Loucy (cell line): ENCODE results near the gene MOB1B.

Experiments used
- H2AFZ ChIP-seq: fragments of 200-600 bp; sonication (generic); 2 replicates; pipeline ENCODE4 v1.6.0; 2016; ENCODE audit warnings: antibody characterized with exemption, mild to moderate bottlenecking, low read length, moderate library complexity
- H3F3A ChIP-seq: fragments of 200-600 bp; 2 replicates; pipeline ENCODE4 v1.6.0; 2016; ENCODE audit warnings: antibody characterized with exemption, low read depth, mild to moderate bottlenecking
- H3K27me3 ChIP-seq: fragments of 200-600 bp; sonication (generic); 2 replicates; pipeline ENCODE4 v1.6.1; 2014; ENCODE audit warnings: low read length, mild to moderate bottlenecking; ENCODE audit not compliant: insufficient read depth, poor library complexity, severe bottlenecking
- H3K36me3 ChIP-seq: fragments of 200-600 bp; sonication (generic); 2 replicates; pipeline ENCODE4 v1.6.1; 2016; ENCODE audit warnings: low read length; ENCODE audit not compliant: insufficient read depth
- H3K4me1 ChIP-seq: fragments of 200-600 bp; sonication (generic); 2 replicates; pipeline ENCODE4 v1.5.1; 2014; ENCODE audit warnings: low read length, mild to moderate bottlenecking; ENCODE audit not compliant: insufficient read depth, poor library complexity, severe bottlenecking
- H3K4me2 ChIP-seq: fragments of 200-600 bp; sonication (generic); 2 replicates; pipeline ENCODE4 v1.6.0; 2014; ENCODE audit warnings: antibody characterized with exemption, low read length, low read depth, mild to moderate bottlenecking; ENCODE audit not compliant: poor library complexity, severe bottlenecking
- H3K4me3 ChIP-seq: fragments of 200-600 bp; sonication (generic); 2 replicates; pipeline ENCODE4 v1.5.1; 2014; ENCODE audit warnings: low read length, mild to moderate bottlenecking, mixed read lengths; ENCODE audit not compliant: poor library complexity, severe bottlenecking
- H3K79me2 ChIP-seq: fragments of 200-600 bp; sonication (generic); 2 replicates; pipeline ENCODE4 v1.6.1; 2014; ENCODE audit warnings: low read length; ENCODE audit not compliant: insufficient read depth
- H3K9ac ChIP-seq: fragments of 200-600 bp; sonication (generic); 2 replicates; pipeline ENCODE4 v1.6.0; 2014; ENCODE audit warnings: mild to moderate bottlenecking, low read depth, low read length, moderate library complexity; ENCODE audit not compliant: poor library complexity, severe bottlenecking
- H3K9me2 ChIP-seq: fragments of 200-600 bp; sonication (generic); replicated peaks from 2 replicates; pipeline ENCODE4 v1.6.1; 2016; ENCODE audit warnings: low read depth, low read length, mixed read lengths
- H3K9me3 ChIP-seq: fragments of 200-600 bp; sonication (generic); 2 replicates; pipeline ENCODE4 v1.6.1; 2014; ENCODE audit warnings: mild to moderate bottlenecking, antibody characterized with exemption, low read length, low read depth; ENCODE audit not compliant: insufficient read depth
- H4K20me1 ChIP-seq: fragments of 200-600 bp; sonication (generic); 2 replicates; pipeline ENCODE4 v1.6.0; 2014; ENCODE audit warnings: antibody characterized with exemption, low read length, mild to moderate bottlenecking; ENCODE audit not compliant: insufficient read depth, poor library complexity, severe bottlenecking
- EZH2phosphoT487 ChIP-seq: fragments of 200-600 bp; IDR thresholded peaks from 2 replicates; pipeline ENCODE4 v1.6.1; 2018; ENCODE audit warnings: antibody characterized with exemption, mild to moderate bottlenecking, moderate library complexity, borderline replicate concordance
- TF ChIP-seq, protein P1 (sequence below): fragments of 200-600 bp; sonication (generic); conservative IDR thresholded peaks from 2 replicates; pipeline ENCODE4 v1.5.1; 2014; ENCODE audit warnings: mild to moderate bottlenecking, antibody characterized with exemption, low read length

Gene MOB1B

DNA sequence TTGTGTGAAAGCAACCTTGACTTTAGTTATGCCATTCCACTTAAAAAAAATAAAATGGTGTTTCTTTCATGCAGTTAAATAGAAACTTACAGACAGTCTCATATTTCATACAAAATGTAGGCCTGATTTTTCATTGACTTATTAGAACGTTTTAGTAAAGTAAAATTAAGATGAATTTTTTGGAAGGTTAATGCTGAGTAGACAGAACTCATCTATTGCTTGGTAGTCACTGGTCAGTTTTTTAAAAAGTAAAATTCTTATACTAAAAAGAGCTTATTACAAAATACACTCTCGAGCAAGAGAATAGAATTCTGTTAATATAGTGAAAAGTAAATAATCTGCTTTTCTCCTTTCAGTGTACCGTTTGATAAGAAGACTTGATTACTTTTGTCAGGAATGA, 21.4 kb upstream of the MOB1B start:
- Histone ChIP-seq H3K9ac (no peak overlapping the region), H3K4me2 (no peak overlapping the region), H3K4me1 (no peaks in the 10 kb centered on the region), H4K20me1 (no peaks in the 10 kb centered on the region), H3F3A (no peaks in the 10 kb centered on the region), H3K79me2 (no peaks in the 10 kb centered on the region), H3K27me3 (no peaks in the 10 kb centered on the region), H3K4me3 (no peak overlapping the region), H3K36me3 (no peaks in the 10 kb centered on the region), H3K9me3 (no peaks in the 10 kb centered on the region), H3K9me2 (no peaks in the 10 kb centered on the region), H2AFZ (no peak overlapping the region)
- TF ChIP-seq EZH2phosphoT487, result no peak
- TF ChIP-seq, protein P1, sequence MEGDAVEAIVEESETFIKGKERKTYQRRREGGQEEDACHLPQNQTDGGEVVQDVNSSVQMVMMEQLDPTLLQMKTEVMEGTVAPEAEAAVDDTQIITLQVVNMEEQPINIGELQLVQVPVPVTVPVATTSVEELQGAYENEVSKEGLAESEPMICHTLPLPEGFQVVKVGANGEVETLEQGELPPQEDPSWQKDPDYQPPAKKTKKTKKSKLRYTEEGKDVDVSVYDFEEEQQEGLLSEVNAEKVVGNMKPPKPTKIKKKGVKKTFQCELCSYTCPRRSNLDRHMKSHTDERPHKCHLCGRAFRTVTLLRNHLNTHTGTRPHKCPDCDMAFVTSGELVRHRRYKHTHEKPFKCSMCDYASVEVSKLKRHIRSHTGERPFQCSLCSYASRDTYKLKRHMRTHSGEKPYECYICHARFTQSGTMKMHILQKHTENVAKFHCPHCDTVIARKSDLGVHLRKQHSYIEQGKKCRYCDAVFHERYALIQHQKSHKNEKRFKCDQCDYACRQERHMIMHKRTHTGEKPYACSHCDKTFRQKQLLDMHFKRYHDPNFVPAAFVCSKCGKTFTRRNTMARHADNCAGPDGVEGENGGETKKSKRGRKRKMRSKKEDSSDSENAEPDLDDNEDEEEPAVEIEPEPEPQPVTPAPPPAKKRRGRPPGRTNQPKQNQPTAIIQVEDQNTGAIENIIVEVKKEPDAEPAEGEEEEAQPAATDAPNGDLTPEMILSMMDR, result no peak

DNA sequence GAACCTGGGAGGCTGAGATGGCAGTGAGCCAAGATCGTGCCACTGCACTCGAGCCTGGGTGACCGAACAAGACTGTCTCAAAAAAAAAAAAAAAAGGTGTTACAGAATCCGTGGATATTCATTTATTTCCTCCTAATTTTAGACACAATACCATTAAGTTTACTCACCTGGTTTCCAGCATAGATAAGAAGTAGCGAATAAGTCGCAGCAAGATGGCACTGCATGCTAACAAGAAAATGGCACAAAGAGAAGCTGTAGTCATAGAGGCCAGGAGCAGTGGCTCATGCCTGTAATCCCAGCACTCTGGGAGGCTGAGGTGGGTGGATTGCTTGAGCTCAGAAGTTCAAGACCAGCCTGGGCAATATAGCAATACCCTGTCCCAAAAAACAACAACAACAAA, 17.0 kb upstream of the MOB1B start:
- Histone ChIP-seq H3K9me2 (no peaks in the 10 kb centered on the region), H3K4me2 (no peak overlapping the region), H3F3A (no peaks in the 10 kb centered on the region), H3K4me3 (no peak overlapping the region), H4K20me1 (no peaks in the 10 kb centered on the region), H3K4me1 (no peaks in the 10 kb centered on the region), H2AFZ (no peak overlapping the region), H3K9ac (no peak overlapping the region), H3K27me3 (no peaks in the 10 kb centered on the region), H3K36me3 (no peaks in the 10 kb centered on the region), H3K79me2 (no peaks in the 10 kb centered on the region), H3K9me3 (no peaks in the 10 kb centered on the region)
- TF ChIP-seq, protein P1, result no peak
- TF ChIP-seq EZH2phosphoT487, result no peak

DNA sequence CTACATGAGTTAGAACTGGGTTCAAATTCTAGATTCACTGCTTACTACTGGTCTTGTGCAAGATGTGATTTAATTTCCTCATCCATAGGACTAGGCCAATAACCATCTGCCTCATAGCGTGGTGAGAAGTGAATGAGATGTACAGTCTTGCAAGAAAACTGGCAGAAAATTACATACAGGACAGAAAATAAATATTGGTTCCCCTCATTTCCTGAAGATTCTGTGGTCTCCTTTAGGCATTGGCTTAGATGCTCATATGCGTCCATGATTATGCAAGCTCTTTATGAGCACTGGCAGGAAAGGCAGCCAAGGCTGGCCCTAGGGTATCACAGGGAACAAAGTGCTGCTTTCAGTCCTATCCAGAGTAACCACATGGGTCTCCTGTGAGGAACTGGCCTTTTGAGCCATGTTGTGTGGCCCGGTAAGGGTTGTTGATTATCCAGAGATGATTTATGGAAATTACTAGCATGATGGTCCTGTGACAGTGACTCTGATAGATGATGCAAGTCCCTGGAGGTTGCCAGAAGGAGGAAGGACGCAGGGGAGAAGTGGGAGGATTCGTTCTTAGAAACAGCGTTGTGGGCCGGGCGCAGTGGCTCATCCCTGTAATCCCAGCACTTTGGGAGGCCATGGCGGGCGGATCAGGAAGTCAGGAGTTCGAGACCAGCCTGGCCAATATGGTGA, 9.9 kb upstream of the MOB1B start:
- Histone ChIP-seq H3K36me3 (no peaks in the 10 kb centered on the region), H3K9me3 (no peaks in the 10 kb centered on the region), H3K27me3 (no peaks in the 10 kb centered on the region), H3K9me2 (no peaks in the 10 kb centered on the region), H4K20me1 (no peaks in the 10 kb centered on the region), H3F3A (no peaks in the 10 kb centered on the region), H2AFZ (no peak overlapping the region), H3K4me3 (no peak overlapping the region), H3K4me1 (no peaks in the 10 kb centered on the region), H3K79me2 (no peaks in the 10 kb centered on the region), H3K4me2 (no peak overlapping the region), H3K9ac (no peak overlapping the region)
- TF ChIP-seq, protein P1, result no peak
- no peak for TF ChIP-seq EZH2phosphoT487
